Measurements from ENCODE around the gene PSMD8.

DNA sequence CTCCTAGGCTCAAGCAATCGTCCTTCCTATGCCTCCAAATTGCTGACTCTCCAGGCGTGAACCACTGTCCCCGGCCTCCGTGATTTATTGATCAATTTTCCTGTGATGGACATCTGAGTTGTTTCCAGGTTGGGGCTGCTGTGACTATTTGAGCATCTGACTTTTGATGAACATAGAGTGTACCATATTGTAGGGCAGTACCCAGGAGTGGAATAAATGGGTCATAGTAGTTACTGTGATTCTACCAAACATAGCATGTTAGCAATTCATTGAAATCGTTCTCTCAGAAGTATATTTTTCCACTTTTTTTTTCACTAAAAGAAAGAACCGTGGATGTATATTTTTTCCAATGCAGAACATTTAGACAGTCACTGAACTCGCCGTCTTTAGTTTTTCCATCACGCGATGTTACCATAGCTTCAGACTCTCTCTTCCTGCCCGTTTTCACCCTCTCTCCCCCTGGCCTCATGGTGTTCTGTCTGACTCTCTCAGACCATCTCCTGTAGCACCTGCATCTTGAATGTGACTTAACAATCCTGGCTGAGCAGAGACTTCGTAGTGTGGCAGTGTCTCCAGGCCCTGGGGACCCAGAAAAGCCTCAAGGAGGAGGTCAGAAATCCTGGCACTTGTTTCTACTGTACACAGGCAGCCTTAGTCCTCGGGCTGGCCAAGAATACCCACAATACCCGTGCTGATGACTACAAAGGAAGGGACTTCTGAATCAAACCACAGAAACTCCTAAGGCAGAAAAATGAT is 54.9 kb downstream of the PSMD8 start:
- TF ChIP-seq CTCF (IDR thresholded peaks at IDR 0.05; ENCODE audit: low read length): no peak
- no peak for TF ChIP-seq EZH2 (IDR thresholded peaks at IDR 0.05; ENCODE audit: borderline replicate concordance, low read length)

Measured in OCI-LY1 (cell line).